ENCODE data around the gene USP49.
"Not testable (repeated sequence)": the region's sequence is repeated elsewhere in the genome, so short reads cannot be mapped to it uniquely, and the experiment has no call there.

The USP49 gene

GRCh38 chr6:41895300-41896233 is at the start of gene USP49:
Gene USP49, minus strand, starts transcription at chr6:41895375. Its CDS starts 88,392 bp downstream, at chr6:41806983.
- peak; percentile 92 for DNase-seq

- no peak for DNase-seq
Observed at GRCh38 chr6:41943456-41943855, 48.3 kb upstream of the USP49 start.

- not testable (repeated sequence) for DNase-seq
Observed at GRCh38 chr6:41942882-41943281, 47.7 kb upstream of the USP49 start.

GRCh38 chr6:41942067-41942851 is 47.1 kb upstream of the USP49 start:
- DNase-seq, result no peak

- DNase-seq, result peak; percentile 90
Observed at GRCh38 chr6:41941280-41942066, 46.3 kb upstream of the USP49 start, which contains the start of gene CCND3. Gene CCND3, minus strand, starts transcription at chr6:41941808. Its CDS starts 159 bp downstream, at chr6:41941649.

GRCh38 chr6:41940759-41941279 is 45.6 kb upstream of the USP49 start:
- peak; percentile 56 for DNase-seq

- DNase-seq, result peak; percentile 44
Observed at GRCh38 chr6:41939848-41940758, 44.9 kb upstream of the USP49 start.

GRCh38 chr6:41939176-41939847 is 44.1 kb upstream of the USP49 start:
- peak; percentile 29 for DNase-seq

GRCh38 chr6:41938590-41939175 is 43.5 kb upstream of the USP49 start:
- no peak for DNase-seq

GRCh38 chr6:41937861-41938574 is 42.8 kb upstream of the USP49 start:
- peak; percentile 29 for DNase-seq

- DNase-seq, result no peak
Observed at GRCh38 chr6:41937472-41937860, 42.3 kb upstream of the USP49 start.

- DNase-seq, result peak; percentile 74
Observed at GRCh38 chr6:41936073-41936837, 41.1 kb upstream of the USP49 start.

- DNase-seq, result no peak
Observed at GRCh38 chr6:41935685-41936072, 40.5 kb upstream of the USP49 start.

- DNase-seq, result no peak
Observed at GRCh38 chr6:41935193-41935574, 40.0 kb upstream of the USP49 start.

- no peak for DNase-seq
Observed at GRCh38 chr6:41934278-41935192, 39.4 kb upstream of the USP49 start.

- no peak for DNase-seq
Observed at GRCh38 chr6:41932378-41932777, 37.2 kb upstream of the USP49 start.

GRCh38 chr6:41931792-41932191 is 36.6 kb upstream of the USP49 start:
- no peak for DNase-seq

GRCh38 chr6:41929924-41930323 is 34.7 kb upstream of the USP49 start:
- no peak for DNase-seq

Data from stimulated activated CD4-positive, alpha-beta T cell treated with anti-CD3 and anti-CD28 coated beads, Interleukin-4, amount 100 ng/mL, for 24 hours (primary cell).